IPS-18a (cell line): ENCODE data around the gene NCAPH2.

ENCODE experiments used
- H3K27ac ChIP-seq: one replicate; pipeline ENCODE4 v1.5.1; 2013; ENCODE audit warnings: low read length
- H3K27me3 ChIP-seq: one replicate; pipeline ENCODE4 v1.6.1; 2013; ENCODE audit warnings: mild to moderate bottlenecking, low read length; ENCODE audit not compliant: control insufficient read depth, insufficient read depth
- H3K36me3 ChIP-seq: one replicate; pipeline ENCODE4 v1.6.1; 2013; ENCODE audit warnings: low read depth, low read length; ENCODE audit not compliant: control insufficient read depth
- H3K4me1 ChIP-seq: one replicate; pipeline ENCODE4 v1.6.1; 2013; ENCODE audit warnings: low read depth, low read length; ENCODE audit not compliant: control insufficient read depth
- H3K4me3 ChIP-seq: one replicate; pipeline ENCODE4 v1.5.1; 2013; ENCODE audit warnings: low read length
- H3K9ac ChIP-seq: one replicate; pipeline ENCODE4 v1.6.1; 2013; ENCODE audit warnings: mild to moderate bottlenecking, low read length, moderate library complexity
- H3K9me3 ChIP-seq: one replicate; pipeline ENCODE4 v1.6.1; 2013; ENCODE audit warnings: low read depth, low read length; ENCODE audit not compliant: control insufficient read depth

The NCAPH2 gene

DNA sequence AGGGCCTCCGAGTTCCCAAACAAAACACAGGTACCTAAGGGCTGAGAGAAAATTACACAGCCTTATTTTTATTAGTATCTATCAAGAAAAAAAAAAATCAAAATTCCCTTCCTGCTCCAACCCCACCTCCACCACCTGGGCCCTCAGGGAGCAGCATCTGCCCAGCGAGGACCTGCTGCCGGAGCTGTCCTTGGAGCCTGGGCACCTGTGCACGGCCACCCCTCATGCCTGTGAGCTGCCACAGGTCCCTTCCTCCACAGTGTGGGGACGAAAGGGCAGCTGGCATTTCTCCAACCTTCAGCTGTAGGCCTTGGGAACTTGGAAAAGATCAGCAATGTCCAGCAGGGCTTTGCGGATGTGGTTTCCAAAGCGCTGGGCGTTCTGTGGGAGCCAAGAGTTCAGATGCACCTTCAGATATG is 61.0 kb downstream of the NCAPH2 start:
- peaks cover 6% of the 10 kb centered on the region for H3K27me3 ChIP-seq
- H3K9ac ChIP-seq = no peak overlapping the region
- H3K9me3 ChIP-seq = no peaks in the 10 kb centered on the region
- H3K27ac ChIP-seq = no peak overlapping the region
- no peak overlapping the region for H3K4me3 ChIP-seq
- no peaks in the 10 kb centered on the region for H3K4me1 ChIP-seq
- H3K36me3 ChIP-seq = peaks cover 44% of the 10 kb centered on the region

DNA sequence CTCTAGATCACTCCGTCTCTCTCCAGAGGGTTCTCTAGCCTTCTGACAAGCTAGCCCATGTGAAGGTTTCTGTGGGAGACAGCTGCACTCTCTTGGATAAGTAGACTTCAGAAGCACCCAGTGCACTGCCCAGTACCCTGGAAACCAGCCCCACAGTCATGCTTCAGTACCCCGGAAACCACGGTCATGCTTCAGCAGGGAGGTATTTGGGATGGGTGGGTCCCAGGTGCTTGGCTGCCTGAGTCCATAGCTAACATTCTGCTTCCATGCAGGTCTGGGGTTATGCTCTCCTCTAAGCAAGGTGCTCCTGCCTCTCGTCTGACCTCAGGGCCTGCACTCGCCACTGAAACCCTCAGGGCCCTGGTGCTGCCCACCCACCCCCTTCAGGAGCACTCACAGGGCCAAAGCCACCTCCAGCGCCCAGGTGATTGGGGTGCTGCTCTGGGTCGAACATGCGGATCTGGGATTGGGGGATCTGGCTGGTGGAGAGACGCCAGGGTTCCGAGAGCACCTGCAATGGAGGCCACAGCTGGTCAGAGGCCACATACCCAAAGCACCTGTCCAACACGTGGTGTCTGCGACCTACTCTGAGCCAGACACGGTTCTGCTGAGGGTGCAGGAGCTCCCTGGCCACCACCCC is 62.0 kb downstream of the NCAPH2 start:
- H3K4me3 ChIP-seq = no peak overlapping the region
- H3K9ac ChIP-seq = no peak overlapping the region
- no peaks in the 10 kb centered on the region for H3K4me1 ChIP-seq
- H3K27me3 ChIP-seq = no peaks in the 10 kb centered on the region
- no peaks in the 10 kb centered on the region for H3K9me3 ChIP-seq
- H3K27ac ChIP-seq = no peak overlapping the region
- peaks cover 46% of the 10 kb centered on the region for H3K36me3 ChIP-seq

DNA sequence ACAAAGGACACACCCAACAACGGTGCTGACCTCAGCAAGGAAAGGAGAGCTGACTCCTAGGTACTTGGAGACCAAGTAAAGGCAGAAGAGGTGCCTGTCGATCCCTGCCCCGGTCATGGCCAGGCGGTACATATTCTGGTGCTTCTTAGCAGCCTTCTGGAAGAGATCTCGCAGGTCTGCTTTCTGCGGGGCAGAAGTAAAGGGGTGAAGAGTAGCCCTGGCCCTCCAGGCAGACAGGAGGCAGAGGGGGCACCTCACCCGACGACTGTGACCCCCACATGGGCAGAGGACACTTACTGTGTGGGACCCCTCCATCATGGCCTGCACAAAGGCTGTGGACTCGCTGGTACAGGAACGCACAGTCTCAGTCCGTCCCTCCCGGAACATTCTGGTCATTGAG is 62.8 kb downstream of the NCAPH2 start:
- H3K9ac ChIP-seq = no peak overlapping the region
- peaks cover 46% of the 10 kb centered on the region for H3K36me3 ChIP-seq
- H3K4me1 ChIP-seq = no peaks in the 10 kb centered on the region
- H3K27ac ChIP-seq = no peak overlapping the region
- H3K9me3 ChIP-seq = no peaks in the 10 kb centered on the region
- no peaks in the 10 kb centered on the region for H3K27me3 ChIP-seq
- H3K4me3 ChIP-seq = no peak overlapping the region

DNA sequence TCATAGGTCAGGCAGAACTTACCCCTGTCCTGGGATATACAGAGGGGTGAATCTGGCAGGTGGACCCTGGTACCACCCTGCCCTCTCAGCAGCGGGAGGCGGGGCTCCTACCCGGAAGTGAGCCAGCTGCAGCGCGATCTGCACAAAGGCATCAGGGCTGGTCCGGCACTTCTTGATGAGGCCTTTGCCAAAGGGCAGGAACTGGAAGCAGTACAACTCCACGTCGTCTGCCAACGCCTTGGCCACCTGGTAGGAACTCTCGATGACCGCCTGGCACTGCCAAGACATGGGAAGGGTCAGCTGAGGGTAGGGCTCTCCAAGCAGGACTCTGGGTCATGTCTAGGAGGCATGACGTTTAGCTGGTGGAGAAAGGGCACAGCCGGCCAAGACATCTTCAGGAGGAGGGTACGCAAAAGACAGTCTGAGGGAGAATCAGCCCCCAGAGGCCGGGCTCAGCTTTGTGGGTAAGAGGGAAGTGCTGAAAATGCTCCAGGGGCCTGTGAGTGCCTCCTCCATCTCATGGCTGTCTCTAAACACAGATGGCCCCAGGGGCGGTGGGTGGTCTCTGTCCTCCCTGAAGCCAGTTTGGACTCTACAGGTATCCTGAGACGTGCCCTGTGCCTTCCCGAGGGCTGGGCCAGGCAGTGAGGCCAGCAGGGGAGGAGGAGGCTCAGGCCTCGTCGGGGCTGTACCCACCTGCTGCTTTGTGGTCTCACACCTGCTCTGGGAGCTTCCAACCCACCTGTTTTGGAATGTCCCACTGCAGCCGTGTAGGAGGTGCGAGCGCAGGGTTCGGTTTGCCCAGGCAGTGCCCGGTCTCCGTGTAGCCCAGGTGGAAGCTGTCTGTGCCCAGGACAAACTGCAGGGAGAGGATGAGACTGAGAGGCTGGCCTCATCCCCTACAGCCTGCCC is 63.5 kb downstream of the NCAPH2 start:
- no peak overlapping the region for H3K9ac ChIP-seq
- H3K4me1 ChIP-seq = no peaks in the 10 kb centered on the region
- H3K4me3 ChIP-seq = no peak overlapping the region
- peaks cover 46% of the 10 kb centered on the region for H3K36me3 ChIP-seq
- H3K9me3 ChIP-seq = no peaks in the 10 kb centered on the region
- no peaks in the 10 kb centered on the region for H3K27me3 ChIP-seq
- no peak overlapping the region for H3K27ac ChIP-seq

DNA sequence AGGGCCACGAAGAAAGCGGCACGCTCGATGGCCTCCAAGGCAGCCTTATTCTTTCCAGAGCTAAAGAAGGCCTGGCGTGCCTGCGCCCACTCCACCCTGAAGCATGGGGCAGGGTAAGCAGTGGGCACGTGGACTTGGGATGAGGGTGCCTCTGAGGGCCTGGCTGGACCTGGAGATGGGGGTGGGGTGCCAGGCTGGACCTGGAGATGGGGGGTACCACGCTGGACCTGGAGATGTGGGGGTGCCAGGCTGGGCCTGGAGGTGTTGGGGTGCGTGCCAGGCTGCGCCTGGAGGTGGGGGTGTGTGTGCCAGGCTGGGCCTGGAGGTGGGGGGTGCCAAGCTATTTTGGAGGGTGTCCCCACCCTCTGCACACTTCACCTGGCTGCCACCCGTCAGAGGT is 64.9 kb downstream of the NCAPH2 start:
- no peak overlapping the region for H3K27ac ChIP-seq
- H3K36me3 ChIP-seq = peaks cover 42% of the 10 kb centered on the region
- no peak overlapping the region for H3K9ac ChIP-seq

DNA sequence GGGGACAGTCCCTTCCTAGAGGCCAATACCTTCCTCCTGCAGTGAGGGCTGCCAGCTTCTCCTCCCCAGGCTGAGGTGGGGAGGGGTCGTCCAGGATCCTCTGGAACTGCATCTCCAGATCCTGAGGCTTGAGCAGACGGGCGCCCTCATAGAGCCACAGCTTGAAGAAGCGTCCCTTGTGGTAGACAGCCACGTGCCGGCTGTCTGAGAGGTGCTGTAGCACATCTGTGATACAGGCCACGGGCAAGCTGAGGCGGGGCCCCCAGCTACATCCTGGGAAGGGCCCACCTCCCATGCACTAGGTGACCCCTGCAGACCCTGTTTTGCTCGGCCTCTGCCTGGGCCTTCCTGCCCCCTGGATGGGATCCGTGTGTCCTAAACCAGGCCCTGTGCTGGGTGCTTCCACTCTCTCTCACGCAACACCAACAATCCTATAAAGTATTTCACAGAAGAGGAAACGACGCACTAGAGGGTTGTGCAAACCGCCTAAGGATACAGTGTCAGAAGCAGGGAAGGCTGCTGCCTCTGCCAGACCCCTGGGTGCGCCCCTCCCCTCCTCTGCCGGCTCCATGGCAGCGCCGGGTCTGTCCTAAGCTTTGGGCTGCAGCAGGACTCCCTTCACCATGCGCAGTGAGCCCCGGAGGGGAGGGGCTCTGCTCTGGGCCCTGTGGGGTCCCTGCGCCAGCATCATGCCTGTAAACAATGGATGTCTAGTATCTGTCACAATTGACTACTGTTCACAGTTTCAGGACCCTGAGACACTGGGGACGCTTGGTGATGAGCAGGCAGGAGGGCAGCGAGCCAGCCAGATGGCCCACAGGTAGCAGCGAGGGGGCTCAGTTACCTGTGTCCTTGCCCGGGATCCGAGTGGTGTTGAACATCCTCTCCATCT is 65.7 kb downstream of the NCAPH2 start:
- Histone ChIP-seq H3K4me3 (no peak overlapping the region), H3K27ac (no peak overlapping the region), H3K36me3 (peaks cover 39% of the 10 kb centered on the region), H3K27me3 (no peaks in the 10 kb centered on the region), H3K4me1 (no peaks in the 10 kb centered on the region), H3K9me3 (no peaks in the 10 kb centered on the region), H3K9ac (no peak overlapping the region)

More for the DNA sequence above, 64.9 kb downstream of the NCAPH2 start:
- no peaks in the 10 kb centered on the region for H3K9me3 ChIP-seq
- no peak overlapping the region for H3K4me3 ChIP-seq
- H3K4me1 ChIP-seq = no peaks in the 10 kb centered on the region
- no peaks in the 10 kb centered on the region for H3K27me3 ChIP-seq

DNA sequence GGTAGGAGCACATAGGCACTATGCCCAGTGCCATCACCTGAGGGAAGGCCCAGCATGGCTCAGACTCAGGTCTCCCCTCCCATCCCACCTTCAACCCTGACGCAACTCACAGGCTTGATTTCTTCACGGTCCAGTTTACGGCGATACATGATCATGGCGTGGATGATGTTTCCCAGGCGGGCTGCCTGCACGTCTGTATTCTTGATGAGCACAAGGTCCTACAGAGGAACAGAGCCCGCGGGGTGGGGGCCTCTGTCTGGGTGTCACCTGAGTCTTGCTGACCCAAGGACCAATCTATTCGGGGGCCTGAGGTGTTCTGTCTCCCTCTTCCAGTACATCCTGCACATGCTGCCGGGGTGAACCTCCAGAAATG is 66.3 kb downstream of the NCAPH2 start:
- H3K4me1 ChIP-seq = no peaks in the 10 kb centered on the region
- no peak overlapping the region for H3K27ac ChIP-seq
- H3K9me3 ChIP-seq = no peaks in the 10 kb centered on the region

More for the DNA sequence above, 66.3 kb downstream of the NCAPH2 start:
- Histone ChIP-seq H3K9ac (no peak overlapping the region), H3K4me3 (no peak overlapping the region), H3K36me3 (peaks cover 36% of the 10 kb centered on the region), H3K27me3 (no peaks in the 10 kb centered on the region)
